GM21526 (cell line): ENCODE data around the gene GTF2A1.

Experiments
- ATAC-seq: cut with Tn5 transposase; IDR thresholded peaks from one replicate; pipeline ENCODE4 v1.9.1; 2021; ENCODE audit warnings: moderate library complexity; ENCODE audit not compliant: unreplicated experiment, low FRiP score

GTF2A1 gene

DNA sequence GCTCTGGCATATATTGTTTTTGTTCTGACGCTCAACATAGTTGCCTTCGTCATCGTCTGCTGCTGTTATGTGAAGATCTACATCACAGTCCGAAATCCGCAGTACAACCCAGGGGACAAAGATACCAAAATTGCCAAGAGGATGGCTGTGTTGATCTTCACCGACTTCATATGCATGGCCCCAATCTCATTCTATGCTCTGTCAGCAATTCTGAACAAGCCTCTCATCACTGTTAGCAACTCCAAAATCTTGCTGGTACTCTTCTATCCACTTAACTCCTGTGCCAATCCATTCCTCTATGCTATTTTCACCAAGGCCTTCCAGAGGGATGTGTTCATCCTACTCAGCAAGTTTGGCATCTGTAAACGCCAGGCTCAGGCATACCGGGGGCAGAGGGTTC is 77.0 kb downstream of the GTF2A1 start:
- ATAC-seq, result no peak

DNA sequence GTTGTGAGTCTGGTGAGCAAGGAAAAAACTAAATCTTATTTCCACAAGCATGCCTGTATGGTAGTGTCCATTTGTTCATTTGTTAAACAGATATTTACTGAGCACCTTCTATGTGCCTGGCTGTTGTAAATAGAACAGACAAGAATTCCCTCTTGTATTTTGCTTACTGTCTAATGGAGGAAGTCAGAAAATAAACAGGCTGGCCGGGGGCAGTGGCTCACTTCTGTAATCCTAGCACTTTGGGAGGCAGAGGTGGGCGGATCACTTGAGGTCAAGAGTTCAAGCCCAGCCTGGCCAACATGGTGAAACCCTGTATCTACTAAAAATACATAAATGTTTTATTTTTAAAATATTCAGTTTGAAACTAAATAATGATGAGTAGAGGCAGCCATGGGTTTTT is 79.3 kb downstream of the GTF2A1 start:
- no peak for ATAC-seq

DNA sequence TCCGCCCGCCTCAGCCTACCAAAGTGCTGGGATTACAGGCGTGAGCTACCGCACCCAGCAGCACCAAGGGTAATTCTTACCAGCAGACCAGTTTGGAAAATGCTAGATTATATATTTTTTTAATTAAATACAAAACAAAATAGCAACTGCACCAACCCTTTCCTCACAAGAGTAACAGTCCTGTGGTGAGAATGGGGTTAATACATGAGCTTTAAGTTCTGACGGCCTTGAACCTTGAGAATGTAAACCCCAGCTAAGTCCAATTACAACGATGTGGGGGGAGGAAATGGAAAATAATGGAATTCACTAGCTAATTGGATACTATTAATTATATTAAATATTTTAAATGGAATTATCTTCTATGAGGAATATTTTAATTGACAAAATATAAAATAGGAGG is 82.3 kb downstream of the GTF2A1 start:
- ATAC-seq, result no peak

DNA sequence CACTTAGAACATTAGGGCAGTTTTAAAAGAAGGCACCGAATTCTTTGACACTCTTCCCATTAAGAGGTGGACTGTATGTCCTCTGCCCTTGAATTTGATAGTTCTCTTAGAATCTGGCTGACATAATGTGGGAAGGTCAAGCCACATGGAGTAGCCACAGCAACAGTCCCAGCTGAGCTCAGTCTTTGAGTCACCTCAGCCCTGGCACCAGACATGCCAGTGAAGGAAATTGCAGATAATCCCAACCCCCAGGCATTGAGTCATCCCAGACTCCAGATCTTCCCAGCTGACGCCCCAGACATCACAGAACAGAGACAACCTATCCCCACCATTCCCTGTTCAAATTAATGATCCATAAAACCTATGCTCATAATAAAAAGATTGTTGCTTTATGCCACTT is 83.4 kb downstream of the GTF2A1 start:
- no peak for ATAC-seq

DNA sequence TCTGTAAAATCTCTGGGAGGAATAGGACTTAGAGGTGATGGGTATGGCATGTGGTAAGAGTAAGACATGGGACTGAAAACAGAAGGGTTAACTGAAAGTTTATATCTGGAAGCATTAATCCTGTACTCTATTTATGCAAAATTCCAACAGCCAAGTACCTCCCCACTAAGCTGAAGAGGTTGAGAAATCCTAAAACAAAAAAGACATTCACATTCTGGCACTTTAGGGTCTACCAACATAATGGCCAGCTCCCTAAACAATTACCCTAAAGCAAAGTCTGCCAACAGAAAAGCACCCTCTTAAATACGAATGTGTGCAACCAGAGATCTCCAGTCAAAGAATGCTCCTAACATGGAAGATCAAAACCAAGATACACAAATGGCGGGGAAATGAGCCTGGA is 87.4 kb downstream of the GTF2A1 start:
- ATAC-seq, result no peak

DNA sequence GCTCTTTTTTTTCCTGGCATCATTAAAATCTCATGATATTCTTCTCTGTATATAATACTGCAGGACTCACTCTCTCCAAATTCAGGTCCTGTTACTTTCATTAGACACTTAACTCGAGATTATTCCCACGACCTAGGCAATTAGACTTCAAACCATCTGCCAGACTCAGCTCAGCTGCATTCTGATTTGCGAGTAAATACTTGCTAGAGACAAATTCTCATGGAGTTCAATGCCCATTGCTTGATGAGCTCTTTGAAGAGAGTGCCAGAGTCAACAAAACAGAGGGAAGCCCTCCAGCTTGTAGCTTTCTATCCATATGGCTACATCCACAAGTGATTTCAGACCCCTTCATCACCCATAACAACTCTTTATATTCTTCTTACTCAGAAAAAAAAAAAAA is 88.3 kb downstream of the GTF2A1 start:
- ATAC-seq, result no peak

DNA sequence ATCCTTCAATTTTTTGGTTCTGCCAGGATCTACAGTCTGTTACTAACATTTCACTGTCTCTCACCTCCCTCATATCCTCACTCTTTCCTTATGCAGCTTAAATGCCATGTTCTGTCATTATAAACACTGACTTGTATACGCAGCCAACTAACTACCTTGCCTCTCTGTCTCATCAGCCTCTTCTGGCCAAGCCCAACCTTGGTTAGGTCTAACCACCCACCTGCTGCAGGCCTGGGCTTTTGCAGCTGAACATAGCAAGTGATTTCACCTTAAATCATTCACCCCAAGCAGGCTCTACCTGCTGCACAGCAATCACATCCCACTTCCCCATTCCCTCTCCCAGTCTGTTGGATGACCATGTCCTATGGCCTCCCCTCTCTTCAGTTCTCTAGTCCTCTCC is 91.5 kb downstream of the GTF2A1 start:
- ATAC-seq, result no peak

DNA sequence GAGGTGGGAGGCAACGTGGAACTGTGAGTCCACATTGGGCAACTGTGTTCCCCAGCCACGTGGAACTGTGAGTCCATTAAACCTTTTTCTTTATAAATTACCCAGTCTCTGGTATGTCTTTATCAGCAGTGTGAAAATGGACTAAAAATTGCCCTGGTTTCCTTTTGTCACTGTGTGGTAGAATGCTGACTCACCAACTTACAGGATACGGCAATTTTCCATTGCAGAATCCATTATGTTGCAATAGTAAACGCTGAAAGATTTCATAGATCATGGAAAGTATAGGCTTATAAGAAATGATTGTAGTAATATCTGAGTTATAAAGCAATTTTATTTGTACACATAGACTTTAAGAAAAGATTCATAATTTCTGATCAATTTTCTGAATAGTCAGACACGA is 93.0 kb downstream of the GTF2A1 start:
- ATAC-seq, result no peak

DNA sequence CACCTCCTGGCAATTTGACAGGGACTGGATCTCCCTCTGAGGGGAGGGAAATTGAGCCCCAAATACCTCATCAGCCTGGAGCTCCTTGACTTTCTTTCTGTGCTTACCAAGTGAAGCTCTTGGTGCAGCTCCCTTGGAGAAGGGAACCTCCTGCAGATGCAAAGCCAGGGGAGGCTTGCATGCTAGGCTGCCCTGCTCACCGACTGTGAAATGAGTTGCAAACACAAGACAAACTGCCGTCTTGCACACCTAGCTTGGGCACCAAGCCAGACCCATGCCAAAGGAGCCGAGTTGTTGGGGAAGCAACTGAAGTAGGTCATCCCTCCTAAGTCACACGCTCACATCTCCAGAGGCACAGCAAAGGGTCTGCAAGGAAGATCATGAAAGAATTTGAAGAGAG is 95.2 kb downstream of the GTF2A1 start:
- ATAC-seq, result no peak
